Parathyroid adenoma (tissue), 2 donors: ENCODE results near the gene CLMP.

Source experiments
- H2AFZ ChIP-seq: fragments of 300-600 bp; sonication (generic); one replicate; pipeline ENCODE4 v1.7.0; 2017; ENCODE audit warnings: antibody characterized with exemption, mild to moderate bottlenecking
- H3K27ac ChIP-seq: fragments of 300-600 bp; sonication (generic); one replicate; pipeline ENCODE4 v1.7.0; 2017
- H3K27me3 ChIP-seq: fragments of 300-600 bp; sonication (generic); one replicate; pipeline ENCODE4 v1.7.0; 2017; ENCODE audit warnings: low read length; ENCODE audit not compliant: control insufficient read depth, insufficient read depth
- H3K36me3 ChIP-seq: fragments of 300-600 bp; sonication (generic); one replicate; pipeline ENCODE4 v1.7.0; 2017; ENCODE audit warnings: low read length; ENCODE audit not compliant: control insufficient read depth, insufficient read depth
- H3K4me1 ChIP-seq: fragments of 300-600 bp; sonication (generic); one replicate; pipeline ENCODE4 v1.7.0; 2017; ENCODE audit warnings: control low read depth
- H3K4me2 ChIP-seq: fragments of 300-600 bp; sonication (generic); one replicate; pipeline ENCODE4 v1.7.0; 2017; ENCODE audit warnings: low read length
- H3K4me3 ChIP-seq: fragments of 300-600 bp; sonication (generic); one replicate; pipeline ENCODE4 v1.7.0; 2017; ENCODE audit warnings: low read depth, low read length
- H3K79me2 ChIP-seq: fragments of 300-600 bp; sonication (generic); one replicate; pipeline ENCODE4 v1.7.0; 2017; ENCODE audit warnings: control low read depth
- H3K9ac ChIP-seq: fragments of 300-600 bp; sonication (generic); one replicate; pipeline ENCODE4 v1.7.0; 2017; ENCODE audit warnings: mild to moderate bottlenecking
- H3K9me3 ChIP-seq: fragments of 300-600 bp; sonication (generic); one replicate; pipeline ENCODE4 v1.7.0; 2017; ENCODE audit warnings: low read length; ENCODE audit not compliant: control insufficient read depth
- CTCF ChIP-seq: fragments of 300-600 bp; sonication (generic); IDR thresholded peaks from one replicate; pipeline ENCODE4 v1.7.0; 2017; ENCODE audit warnings: antibody characterized with exemption, mild to moderate bottlenecking
- donor health status: primary hyperparathyroidism.

The CLMP gene

GRCh38 chr11:123086305-123086704, 108.7 kb downstream of the CLMP start:
- H3K9ac ChIP-seq, result no peak overlapping the region
- H3K36me3 ChIP-seq, result no peaks in the 10 kb centered on the region
- no peak overlapping the region for H3K4me2 ChIP-seq
- H3K27me3 ChIP-seq, result no peaks in the 10 kb centered on the region
- no peak overlapping the region for H2AFZ ChIP-seq
- no peak for TF ChIP-seq CTCF
- no peaks in the 10 kb centered on the region for H3K9me3 ChIP-seq
- H3K4me1 ChIP-seq, result peaks cover 10% of the 10 kb centered on the region
- H3K79me2 ChIP-seq, result no peaks in the 10 kb centered on the region
- H3K4me3 ChIP-seq, result no peak overlapping the region
- no peak overlapping the region for H3K27ac ChIP-seq

GRCh38 chr11:123085497-123085896, 109.6 kb downstream of the CLMP start:
- peaks cover 10% of the 10 kb centered on the region for H3K4me1 ChIP-seq

GRCh38 chr11:123084454-123084853, 110.6 kb downstream of the CLMP start:
- Histone ChIP-seq H3K4me2 (no peak overlapping the region), H3K79me2 (no peaks in the 10 kb centered on the region), H3K4me3 (no peak overlapping the region), H2AFZ (no peak overlapping the region), H3K9ac (no peak overlapping the region), H3K27me3 (no peaks in the 10 kb centered on the region), H3K4me1 (peaks cover 10% of the 10 kb centered on the region), H3K27ac (peak overlapping the region; percentile 83), H3K9me3 (no peaks in the 10 kb centered on the region), H3K36me3 (no peaks in the 10 kb centered on the region)
- no peak for TF ChIP-seq CTCF

More at GRCh38 chr11:123085497-123085896, 109.6 kb downstream of the CLMP start:
- no peak overlapping the region for H2AFZ ChIP-seq
- no peak for TF ChIP-seq CTCF
- no peaks in the 10 kb centered on the region for H3K27me3 ChIP-seq
- no peak overlapping the region for H3K27ac ChIP-seq
- H3K9ac ChIP-seq, result no peak overlapping the region
- H3K4me3 ChIP-seq, result no peak overlapping the region
- H3K4me2 ChIP-seq, result no peak overlapping the region
- no peaks in the 10 kb centered on the region for H3K9me3 ChIP-seq
- no peaks in the 10 kb centered on the region for H3K79me2 ChIP-seq
- no peaks in the 10 kb centered on the region for H3K36me3 ChIP-seq

GRCh38 chr11:123083623-123084029, 111.4 kb downstream of the CLMP start:
- Histone ChIP-seq H3K4me2 (peak overlapping the region; percentile 25), H3K4me1 (peaks cover 10% of the 10 kb centered on the region), H3K9me3 (no peaks in the 10 kb centered on the region), H3K4me3 (peak overlapping the region; percentile 20), H2AFZ (no peak overlapping the region), H3K27me3 (no peaks in the 10 kb centered on the region), H3K79me2 (no peaks in the 10 kb centered on the region), H3K27ac (peak overlapping the region; percentile 83), H3K9ac (no peak overlapping the region), H3K36me3 (no peaks in the 10 kb centered on the region)
- no peak for TF ChIP-seq CTCF

- Histone ChIP-seq H3K79me2 (no peaks in the 10 kb centered on the region), H2AFZ (no peak overlapping the region), H3K9ac (no peak overlapping the region), H3K4me3 (peak overlapping the region; percentile 20), H3K36me3 (no peaks in the 10 kb centered on the region), H3K27me3 (no peaks in the 10 kb centered on the region), H3K4me2 (peak overlapping the region; percentile 39), H3K9me3 (no peaks in the 10 kb centered on the region), H3K27ac (peak overlapping the region; percentile 83), H3K4me1 (peaks cover 10% of the 10 kb centered on the region)
- TF ChIP-seq CTCF, result no peak
Observed at GRCh38 chr11:123082977-123083376, 112.1 kb downstream of the CLMP start.
